NCI-H446 (cell line): ENCODE data around the gene RGS7.
"Not testable (repeated sequence)": the region's sequence is repeated elsewhere in the genome, so short reads cannot be mapped to it uniquely, and the experiment has no call there.

ENCODE experiments used
- DNase-seq, 2 experiments: peaks; one replicate each; lab custom pipeline; 2025; lab: John Stamatoyannopoulos, UW

RGS7 gene

GRCh38 chr1:241212628-241213027 lies 144.4 kb downstream of the RGS7 start:
- DNase-seq, result no peak

DNA sequence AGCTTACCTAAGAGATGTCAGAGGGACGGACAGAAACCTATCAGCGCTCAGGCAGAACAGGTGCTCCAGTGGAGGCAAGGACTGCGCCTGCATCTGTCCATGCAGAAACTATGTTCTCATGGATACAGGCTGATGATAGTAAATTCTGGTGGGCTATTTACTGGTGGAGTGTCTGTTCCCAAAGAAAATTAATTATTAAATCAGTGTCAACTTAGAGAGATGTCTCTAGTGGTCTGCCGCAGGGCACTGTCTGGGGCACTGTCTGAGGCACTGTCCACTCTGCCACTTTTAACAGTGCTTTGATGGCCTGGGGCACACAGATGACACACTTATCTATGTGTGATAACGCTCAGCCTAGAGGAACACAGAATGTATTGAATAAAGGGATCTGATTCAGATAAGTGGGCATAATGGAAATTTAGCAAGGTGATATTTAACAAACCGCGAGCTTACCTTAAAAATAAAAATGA lies 148.1 kb downstream of the RGS7 start:
- DNase-seq, result no peak

DNA sequence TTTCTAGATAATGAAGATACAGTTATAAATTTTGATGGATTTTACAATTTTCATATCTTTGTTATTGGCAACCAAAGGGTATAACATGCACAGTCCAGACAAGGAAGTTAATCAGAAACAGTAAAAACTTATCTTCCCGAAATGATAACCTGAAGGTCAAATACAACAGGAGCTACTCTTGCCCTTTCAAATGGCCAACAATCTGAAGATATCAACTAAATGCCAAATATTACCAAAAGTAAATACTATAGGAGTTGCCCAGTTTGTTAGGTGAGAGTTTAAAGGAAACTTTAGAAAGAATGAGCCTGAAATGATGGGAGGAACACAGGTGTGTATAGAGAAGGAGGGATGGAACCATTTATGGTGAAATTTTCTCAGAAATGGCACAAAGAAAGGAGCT lies 153.2 kb downstream of the RGS7 start:
- no peak for DNase-seq

GRCh38 chr1:241202401-241202800 lies 154.6 kb downstream of the RGS7 start:
- DNase-seq, result no peak

- DNase-seq, result no peak
Observed at GRCh38 chr1:241186716-241187115, 170.3 kb downstream of the RGS7 start.

GRCh38 chr1:241181971-241182370 lies 175.0 kb downstream of the RGS7 start:
- no peak for DNase-seq

DNA sequence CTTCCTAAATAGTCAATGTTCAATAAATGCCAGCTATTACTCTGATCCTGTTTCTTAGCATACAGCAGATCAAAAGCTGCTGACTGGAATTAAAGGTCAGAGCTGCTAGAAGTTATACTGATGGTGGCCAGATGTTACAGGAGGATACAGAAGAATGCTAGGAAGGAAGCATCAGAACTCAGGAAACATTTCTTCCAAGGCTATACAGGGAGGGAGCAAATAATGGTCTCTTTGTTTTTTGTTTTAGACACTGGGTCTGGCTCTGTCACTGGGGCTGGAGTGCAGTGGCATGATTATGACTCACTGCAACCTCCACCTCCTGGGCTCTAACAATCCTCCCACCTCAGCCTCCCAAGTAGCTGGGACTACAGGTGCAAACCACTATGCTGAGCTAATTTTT lies 175.5 kb downstream of the RGS7 start:
- DNase-seq, result no peak

- DNase-seq, result no peak
Observed at GRCh38 chr1:241180569-241180968, 176.4 kb downstream of the RGS7 start.

GRCh38 chr1:241177660-241178059 lies 179.3 kb downstream of the RGS7 start:
- DNase-seq, result no peak

GRCh38 chr1:241172486-241172885 lies 184.5 kb downstream of the RGS7 start:
- no peak for DNase-seq

GRCh38 chr1:241171991-241172390 lies 185.0 kb downstream of the RGS7 start:
- no peak for DNase-seq

GRCh38 chr1:241167121-241167630 lies 189.8 kb downstream of the RGS7 start:
- peak; percentile 5 to 68 for DNase-seq

DNA sequence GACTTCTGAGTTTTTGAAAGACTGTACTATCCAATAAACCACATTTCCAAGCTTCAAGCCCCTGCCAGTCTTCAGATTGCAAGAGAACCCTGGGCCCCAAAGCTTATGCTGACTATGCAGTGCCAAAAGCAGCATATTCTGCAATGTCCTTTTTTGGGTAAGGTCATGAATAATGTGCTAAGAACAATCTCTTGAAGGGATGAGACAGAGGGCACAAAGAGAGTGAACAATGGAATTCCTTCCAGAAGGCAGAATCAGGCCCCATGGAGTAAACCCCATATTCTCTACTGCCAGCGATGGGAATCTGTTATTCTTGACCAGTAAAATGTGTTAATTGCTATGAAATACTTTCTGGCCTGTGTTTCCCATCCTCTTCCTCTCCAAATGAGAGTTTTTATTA lies 190.4 kb downstream of the RGS7 start:
- DNase-seq, result no peak

GRCh38 chr1:241165256-241165655 lies 191.7 kb downstream of the RGS7 start:
- not testable (repeated sequence) for DNase-seq

DNA sequence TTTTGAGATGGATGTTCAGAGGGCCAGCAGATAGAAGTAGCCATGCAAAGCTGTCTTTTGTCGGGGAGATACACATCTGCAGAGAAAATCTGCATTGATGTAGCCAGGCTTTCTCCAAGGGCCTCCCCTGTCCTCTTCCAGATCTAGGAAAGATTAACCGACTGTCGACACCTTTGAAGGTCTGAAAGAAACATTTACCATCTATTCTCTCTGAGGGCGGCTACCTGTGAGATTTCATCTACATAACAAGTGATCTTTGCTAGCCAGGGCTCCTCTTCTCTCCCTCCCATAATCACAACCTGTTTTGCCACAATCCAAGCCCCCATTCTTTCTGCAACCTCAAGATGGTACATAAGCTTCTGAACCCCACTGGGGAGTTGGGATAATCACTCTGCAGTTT lies 193.6 kb downstream of the RGS7 start:
- DNase-seq, result no peak

GRCh38 chr1:241161188-241161689 lies 195.8 kb downstream of the RGS7 start:
- no peak for DNase-seq

- DNase-seq, result no peak
Observed at GRCh38 chr1:241157435-241157834, 199.6 kb downstream of the RGS7 start.

GRCh38 chr1:241156231-241156965 lies 200.6 kb downstream of the RGS7 start:
- no peak for DNase-seq

DNA sequence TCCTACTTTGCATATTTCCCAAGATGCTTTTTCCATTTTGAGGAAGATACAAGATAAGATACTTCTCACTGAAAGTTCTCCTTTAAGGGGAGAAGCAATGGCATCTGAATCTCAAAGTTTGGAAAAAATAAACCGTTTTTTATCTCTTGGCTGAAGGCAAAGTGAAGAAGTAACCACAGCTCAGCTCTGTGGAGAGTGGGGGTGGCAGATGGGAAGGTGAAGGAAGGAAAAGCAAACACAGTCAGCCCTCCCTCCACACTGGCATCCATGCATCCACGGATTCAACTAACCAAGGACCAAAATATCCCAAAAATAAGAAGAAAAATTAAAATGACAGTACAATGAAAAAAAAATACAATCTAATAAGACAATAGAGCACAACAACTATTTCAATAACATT lies 211.1 kb downstream of the RGS7 start:
- no peak for DNase-seq

DNA sequence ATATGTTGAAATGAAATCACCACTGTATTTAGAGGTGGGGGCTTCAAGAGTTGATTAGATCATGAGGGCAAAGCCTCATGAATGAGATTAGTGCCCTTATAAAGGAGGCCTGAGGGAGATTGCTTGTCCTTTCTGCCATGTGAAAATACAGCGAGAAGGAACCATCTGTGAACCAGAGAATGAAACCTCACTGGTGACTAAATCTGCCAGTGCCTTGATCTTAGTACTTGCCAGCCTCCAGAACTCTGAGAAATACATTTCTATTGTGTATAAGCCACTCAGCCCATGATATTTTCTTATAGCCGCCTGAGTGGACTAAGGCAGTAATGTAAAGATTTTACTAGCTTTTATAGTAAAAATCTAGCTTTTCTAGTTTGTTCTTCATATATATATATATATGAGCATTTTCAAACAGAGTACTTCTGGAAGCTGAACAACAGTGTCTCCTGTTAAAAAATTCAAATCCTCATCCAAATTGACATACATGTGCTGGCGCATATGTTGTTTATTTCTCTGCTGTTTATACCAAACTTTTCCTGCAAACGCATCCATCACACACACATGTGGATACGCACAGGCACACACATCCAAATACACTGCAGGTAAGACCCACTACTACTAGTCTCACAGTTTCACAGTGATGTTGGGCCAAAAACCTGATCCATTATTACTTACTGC lies 213.1 kb downstream of the RGS7 start:
- DNase-seq, result no peak

DNA sequence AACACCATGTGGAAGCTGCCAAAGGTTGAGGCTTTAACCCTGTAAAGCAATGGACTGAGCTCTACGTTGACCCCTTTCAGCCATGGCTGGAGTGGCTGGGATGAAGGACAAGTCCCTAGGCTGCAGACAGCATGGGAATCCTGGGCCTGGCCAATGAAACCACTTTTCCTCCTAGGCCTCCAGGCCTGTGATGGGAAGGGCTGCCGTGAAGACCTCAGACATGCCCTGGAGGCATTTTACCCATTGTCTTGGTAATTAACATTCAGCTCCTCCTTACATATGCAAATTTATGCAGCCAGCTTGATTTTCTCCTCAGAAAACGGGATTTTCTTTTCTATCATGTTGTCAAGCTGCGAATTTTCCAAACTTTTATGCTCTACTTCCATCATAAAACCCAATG lies 214.5 kb downstream of the RGS7 start:
- no peak for DNase-seq

- not testable (repeated sequence) for DNase-seq
Observed at GRCh38 chr1:241141646-241142045, 215.4 kb downstream of the RGS7 start.

- no peak for DNase-seq
Observed at GRCh38 chr1:241140670-241141069, 216.3 kb downstream of the RGS7 start.
